Measurements from ENCODE around the gene SEC14L6. TPM values are rescaled to one million over a fixed set of nuclear protein-coding genes. Genes with fewer than 3 reads are reported as not detected.

Gene SEC14L6
- total RNA-seq, 1 donor from 2014 or later: not detected

DNA sequence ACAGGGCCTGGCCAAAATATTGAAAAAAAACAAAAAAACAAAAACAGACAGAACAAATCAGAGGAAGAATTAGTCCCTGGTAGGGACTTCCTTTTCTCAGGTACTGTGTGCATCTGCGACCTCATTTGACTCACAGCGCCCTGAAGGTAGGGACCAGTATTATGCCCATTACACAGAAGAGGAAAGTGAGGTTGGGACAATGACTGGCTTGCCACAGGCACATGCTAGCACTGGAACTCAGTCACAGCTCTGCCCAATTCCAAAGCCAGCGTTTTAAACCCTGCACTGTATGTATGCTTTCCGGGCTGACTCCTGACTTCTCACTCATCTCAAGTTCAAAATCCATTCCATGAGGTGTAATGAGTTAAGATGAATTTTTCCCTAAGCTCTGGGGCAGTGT lies 44.4 kb downstream of the SEC14L6 start:
- H3K36me3 Mint-ChIP-seq (ENCODE audit: unreplicated experiment): no peaks in the 10 kb centered on the region
- DNase-seq: no peak
- peaks cover 3% of the 10 kb centered on the region for H3K4me1 Mint-ChIP-seq (ENCODE audit: low read depth, unreplicated experiment)
- H3K27ac Mint-ChIP-seq (ENCODE audit: unreplicated experiment): no peak overlapping the region
- H3K9me3 Mint-ChIP-seq (ENCODE audit: unreplicated experiment): peaks cover 2% of the 10 kb centered on the region
- peaks cover 3% of the 10 kb centered on the region for H3K27me3 Mint-ChIP-seq (ENCODE audit: unreplicated experiment)
- TF ChIP-seq, protein P1, sequence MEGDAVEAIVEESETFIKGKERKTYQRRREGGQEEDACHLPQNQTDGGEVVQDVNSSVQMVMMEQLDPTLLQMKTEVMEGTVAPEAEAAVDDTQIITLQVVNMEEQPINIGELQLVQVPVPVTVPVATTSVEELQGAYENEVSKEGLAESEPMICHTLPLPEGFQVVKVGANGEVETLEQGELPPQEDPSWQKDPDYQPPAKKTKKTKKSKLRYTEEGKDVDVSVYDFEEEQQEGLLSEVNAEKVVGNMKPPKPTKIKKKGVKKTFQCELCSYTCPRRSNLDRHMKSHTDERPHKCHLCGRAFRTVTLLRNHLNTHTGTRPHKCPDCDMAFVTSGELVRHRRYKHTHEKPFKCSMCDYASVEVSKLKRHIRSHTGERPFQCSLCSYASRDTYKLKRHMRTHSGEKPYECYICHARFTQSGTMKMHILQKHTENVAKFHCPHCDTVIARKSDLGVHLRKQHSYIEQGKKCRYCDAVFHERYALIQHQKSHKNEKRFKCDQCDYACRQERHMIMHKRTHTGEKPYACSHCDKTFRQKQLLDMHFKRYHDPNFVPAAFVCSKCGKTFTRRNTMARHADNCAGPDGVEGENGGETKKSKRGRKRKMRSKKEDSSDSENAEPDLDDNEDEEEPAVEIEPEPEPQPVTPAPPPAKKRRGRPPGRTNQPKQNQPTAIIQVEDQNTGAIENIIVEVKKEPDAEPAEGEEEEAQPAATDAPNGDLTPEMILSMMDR (IDR thresholded peaks at IDR 0.05; ENCODE audit: partially characterized antibody, unreplicated experiment): no peak
- H3K4me3 Mint-ChIP-seq (ENCODE audit: unreplicated experiment): no peak overlapping the region

DNA sequence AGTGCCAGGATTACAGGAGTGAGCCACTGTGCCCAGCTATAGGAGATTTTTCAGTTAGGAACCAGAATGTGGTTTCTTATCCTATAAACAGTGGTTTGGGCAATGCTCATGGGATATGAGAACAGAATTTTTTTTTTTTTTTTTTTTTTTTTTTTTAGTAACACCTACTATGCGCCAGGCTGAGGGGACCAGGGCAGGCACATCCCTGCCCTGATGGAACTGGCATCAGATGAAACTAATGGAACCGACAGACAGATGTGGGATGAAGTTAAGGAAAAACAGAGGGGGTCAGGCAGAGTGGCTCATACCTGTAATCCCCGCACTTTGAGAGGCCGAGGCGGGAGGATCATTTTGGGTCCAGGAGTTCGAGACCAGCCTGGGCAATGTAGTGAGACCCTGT lies 45.9 kb downstream of the SEC14L6 start:
- Mint-ChIP-seq H3K36me3 (ENCODE audit: unreplicated experiment) (no peaks in the 10 kb centered on the region), H3K27me3 (ENCODE audit: unreplicated experiment) (peaks cover 3% of the 10 kb centered on the region), H3K4me1 (ENCODE audit: low read depth, unreplicated experiment) (peaks cover 3% of the 10 kb centered on the region), H3K9me3 (ENCODE audit: unreplicated experiment) (peaks cover 2% of the 10 kb centered on the region), H3K27ac (ENCODE audit: unreplicated experiment) (no peak overlapping the region), H3K4me3 (ENCODE audit: unreplicated experiment) (no peak overlapping the region)
- TF ChIP-seq, protein P1 (IDR thresholded peaks at IDR 0.05; ENCODE audit: partially characterized antibody, unreplicated experiment): no peak
- no peak for DNase-seq

DNA sequence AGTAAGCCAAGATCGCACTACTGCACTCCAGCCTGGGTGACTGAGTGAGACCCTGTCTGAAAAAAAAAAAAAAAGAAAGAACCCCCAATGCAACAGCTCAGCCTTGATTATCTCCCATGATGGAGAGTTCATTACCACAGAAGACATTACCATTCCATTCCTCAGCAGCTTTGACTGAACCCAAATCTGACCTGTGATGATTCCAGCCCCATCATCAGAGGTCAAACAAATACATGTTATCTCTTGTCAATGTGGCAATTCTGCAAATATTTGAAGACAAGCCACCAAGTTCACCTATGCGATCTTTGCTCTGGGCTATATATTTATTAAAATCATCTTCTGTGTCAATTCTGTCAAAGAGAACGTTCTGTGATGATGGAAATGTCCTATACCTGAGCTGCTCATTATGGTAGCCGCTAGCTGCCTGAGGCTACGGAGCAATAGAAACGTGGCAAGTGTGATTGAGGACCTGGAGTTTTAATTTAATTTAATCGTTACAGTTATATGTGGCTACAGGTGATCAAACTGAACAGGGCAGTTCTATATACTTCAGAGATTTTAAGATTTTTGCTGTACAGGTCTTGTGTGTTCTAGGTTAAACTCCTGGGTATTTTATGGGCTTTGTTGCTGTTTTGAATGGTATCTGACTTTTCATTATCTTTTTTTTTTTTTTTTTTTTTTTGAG lies 48.9 kb downstream of the SEC14L6 start:
- H3K36me3 Mint-ChIP-seq (ENCODE audit: unreplicated experiment): no peaks in the 10 kb centered on the region
- H3K4me3 Mint-ChIP-seq (ENCODE audit: unreplicated experiment): no peak overlapping the region
- no peaks in the 10 kb centered on the region for H3K9me3 Mint-ChIP-seq (ENCODE audit: unreplicated experiment)
- H3K27me3 Mint-ChIP-seq (ENCODE audit: unreplicated experiment): no peaks in the 10 kb centered on the region
- H3K27ac Mint-ChIP-seq (ENCODE audit: unreplicated experiment): no peak overlapping the region
- DNase-seq: no peak
- no peaks in the 10 kb centered on the region for H3K4me1 Mint-ChIP-seq (ENCODE audit: low read depth, unreplicated experiment)
- TF ChIP-seq, protein P1 (IDR thresholded peaks at IDR 0.05; ENCODE audit: partially characterized antibody, unreplicated experiment): no peak

DNA sequence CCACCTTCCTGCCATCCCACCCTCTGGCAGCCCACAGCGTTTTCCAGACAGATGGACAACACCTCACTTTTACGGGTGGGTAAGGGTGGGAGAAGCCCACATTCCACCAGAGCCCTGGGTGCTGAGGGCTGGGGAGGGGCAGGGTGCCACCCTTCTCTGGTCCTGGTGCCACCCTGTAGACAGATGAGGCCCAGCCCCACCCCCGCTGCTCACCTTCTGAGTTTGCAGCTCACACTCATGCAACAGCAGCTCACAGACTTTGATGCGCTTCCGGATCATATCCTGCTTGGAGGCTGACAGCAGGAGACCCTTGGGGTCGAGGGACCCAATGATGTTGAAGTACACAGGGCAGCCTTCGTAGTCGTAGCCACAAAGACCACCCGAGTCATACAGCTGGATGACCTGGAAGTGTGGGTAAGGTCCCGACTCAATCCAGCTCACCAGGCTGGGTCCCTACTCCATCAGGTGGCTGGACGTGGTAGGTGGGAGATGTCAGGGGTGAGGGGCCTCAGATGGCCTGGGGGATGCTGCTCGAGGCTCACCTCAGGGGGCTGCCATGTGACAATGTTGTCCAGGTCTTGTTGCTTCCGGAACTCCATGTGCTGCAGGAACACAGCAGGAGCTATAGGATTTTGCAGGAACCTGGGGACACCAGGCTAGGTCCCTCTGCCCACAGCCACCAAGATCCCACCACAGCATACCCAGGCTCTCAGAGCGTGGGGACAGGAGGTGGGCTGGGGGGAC lies 51.3 kb downstream of the SEC14L6 start:
- DNase-seq: no peak
- H3K27ac Mint-ChIP-seq (ENCODE audit: unreplicated experiment): no peak overlapping the region
- H3K9me3 Mint-ChIP-seq (ENCODE audit: unreplicated experiment): no peaks in the 10 kb centered on the region
- TF ChIP-seq, protein P1 (IDR thresholded peaks at IDR 0.05; ENCODE audit: partially characterized antibody, unreplicated experiment): no peak
- H3K36me3 Mint-ChIP-seq (ENCODE audit: unreplicated experiment): no peaks in the 10 kb centered on the region
- peaks cover 4% of the 10 kb centered on the region for H3K27me3 Mint-ChIP-seq (ENCODE audit: unreplicated experiment)
- no peak overlapping the region for H3K4me3 Mint-ChIP-seq (ENCODE audit: unreplicated experiment)
- H3K4me1 Mint-ChIP-seq (ENCODE audit: low read depth, unreplicated experiment): no peaks in the 10 kb centered on the region

DNA sequence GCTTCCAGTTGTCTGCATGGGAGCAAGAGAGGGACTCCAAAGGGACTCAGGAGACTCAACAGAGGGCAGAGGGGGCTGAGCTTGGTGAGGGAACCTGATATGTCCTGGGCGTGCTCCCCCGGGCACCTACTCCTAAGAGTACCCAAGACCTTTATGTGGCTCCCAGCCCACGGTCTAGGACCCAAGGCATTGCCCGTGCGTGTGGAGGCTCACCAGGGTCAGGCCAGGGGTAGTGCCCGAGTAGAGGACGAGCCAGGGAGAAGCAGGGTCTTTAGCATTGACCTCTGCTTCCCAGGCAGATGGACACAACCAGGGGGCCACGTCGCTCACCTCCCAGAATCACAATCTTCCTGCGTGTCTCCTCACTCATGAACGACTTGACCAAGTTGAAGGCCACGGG lies 54.4 kb downstream of the SEC14L6 start:
- Mint-ChIP-seq H3K27ac (ENCODE audit: unreplicated experiment) (no peak overlapping the region), H3K4me1 (ENCODE audit: low read depth, unreplicated experiment) (no peaks in the 10 kb centered on the region), H3K36me3 (ENCODE audit: unreplicated experiment) (no peaks in the 10 kb centered on the region), H3K9me3 (ENCODE audit: unreplicated experiment) (no peaks in the 10 kb centered on the region), H3K27me3 (ENCODE audit: unreplicated experiment) (peaks cover 4% of the 10 kb centered on the region), H3K4me3 (ENCODE audit: unreplicated experiment) (no peak overlapping the region)
- DNase-seq: no peak
- TF ChIP-seq, protein P1 (IDR thresholded peaks at IDR 0.05; ENCODE audit: partially characterized antibody, unreplicated experiment): no peak
